Osteocyte (in vitro differentiated cells): ENCODE measurements around the gene JAK1. TPM values are rescaled to one million over a fixed set of nuclear protein-coding genes. Genes with fewer than 3 reads are reported as not detected.

Experiments used
- DNase-seq: peaks from one replicate; pipeline ENCODE4 v3.0.0; 2021; ENCODE audit warnings: mixed read lengths; ENCODE audit not compliant: unreplicated experiment; ENCODE audit errors: extremely low spot score
- H3K27ac Mint-ChIP-seq: one replicate; pipeline ENCODE4 v1.8.0; 2021; ENCODE audit warnings: mild to moderate bottlenecking, mixed read lengths; ENCODE audit not compliant: unreplicated experiment
- H3K27me3 Mint-ChIP-seq: one replicate; pipeline ENCODE4 v1.8.0; 2021; ENCODE audit warnings: mixed read lengths; ENCODE audit not compliant: unreplicated experiment
- H3K36me3 Mint-ChIP-seq: one replicate; pipeline ENCODE4 v1.8.0; 2021; ENCODE audit warnings: mixed read lengths; ENCODE audit not compliant: unreplicated experiment
- H3K4me1 Mint-ChIP-seq: one replicate; pipeline ENCODE4 v1.8.0; 2021; ENCODE audit warnings: mixed read lengths; ENCODE audit not compliant: unreplicated experiment
- H3K4me3 Mint-ChIP-seq: one replicate; pipeline ENCODE4 v1.8.0; 2021; ENCODE audit warnings: mild to moderate bottlenecking, moderate library complexity, mixed read lengths; ENCODE audit not compliant: unreplicated experiment
- H3K9me3 Mint-ChIP-seq: one replicate; pipeline ENCODE4 v1.8.0; 2021; ENCODE audit warnings: mixed read lengths; ENCODE audit not compliant: unreplicated experiment
- total RNA-seq: library from RNA; stranded (reverse); gene quantifications from 2 replicates; pipeline ENCODE4 v1.2.1, GENCODE V29; 2021
- TF ChIP-seq, protein P1 (sequence below): fragments of 200-600 bp; sonication (generic); IDR thresholded peaks from 2 replicates; pipeline ENCODE4 v1.5.0; 2021; ENCODE audit warnings: antibody characterized with exemption, mild to moderate bottlenecking, moderate library complexity

The JAK1 gene
- total RNA-seq, 1 donor from 2014 or later = 103 TPM

DNA sequence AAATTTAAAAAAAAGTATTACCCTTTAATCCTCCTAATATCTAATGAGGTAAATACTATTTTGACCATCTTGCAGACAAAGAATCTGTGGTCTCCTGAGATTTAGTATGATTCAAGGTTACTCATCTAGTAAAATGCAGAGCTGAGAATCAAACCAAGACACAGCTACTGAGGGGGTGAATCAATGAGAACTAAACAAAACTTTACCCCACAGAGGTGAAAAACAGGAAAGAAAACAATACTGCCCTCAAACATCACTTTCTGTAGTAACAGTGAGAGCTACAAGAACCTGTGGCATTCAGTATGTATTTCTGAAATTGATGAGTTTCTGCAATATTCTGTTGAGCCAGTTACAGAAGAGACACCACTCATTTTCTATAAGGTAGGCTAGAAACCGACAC, 85.1 kb downstream of the JAK1 start:
- DNase-seq = no peak
- no peaks in the 10 kb centered on the region for H3K4me1 Mint-ChIP-seq
- H3K27ac Mint-ChIP-seq = no peak overlapping the region
- H3K9me3 Mint-ChIP-seq = no peaks in the 10 kb centered on the region
- no peak overlapping the region for H3K4me3 Mint-ChIP-seq
- peaks cover 31% of the 10 kb centered on the region for H3K36me3 Mint-ChIP-seq
- TF ChIP-seq, protein P1, sequence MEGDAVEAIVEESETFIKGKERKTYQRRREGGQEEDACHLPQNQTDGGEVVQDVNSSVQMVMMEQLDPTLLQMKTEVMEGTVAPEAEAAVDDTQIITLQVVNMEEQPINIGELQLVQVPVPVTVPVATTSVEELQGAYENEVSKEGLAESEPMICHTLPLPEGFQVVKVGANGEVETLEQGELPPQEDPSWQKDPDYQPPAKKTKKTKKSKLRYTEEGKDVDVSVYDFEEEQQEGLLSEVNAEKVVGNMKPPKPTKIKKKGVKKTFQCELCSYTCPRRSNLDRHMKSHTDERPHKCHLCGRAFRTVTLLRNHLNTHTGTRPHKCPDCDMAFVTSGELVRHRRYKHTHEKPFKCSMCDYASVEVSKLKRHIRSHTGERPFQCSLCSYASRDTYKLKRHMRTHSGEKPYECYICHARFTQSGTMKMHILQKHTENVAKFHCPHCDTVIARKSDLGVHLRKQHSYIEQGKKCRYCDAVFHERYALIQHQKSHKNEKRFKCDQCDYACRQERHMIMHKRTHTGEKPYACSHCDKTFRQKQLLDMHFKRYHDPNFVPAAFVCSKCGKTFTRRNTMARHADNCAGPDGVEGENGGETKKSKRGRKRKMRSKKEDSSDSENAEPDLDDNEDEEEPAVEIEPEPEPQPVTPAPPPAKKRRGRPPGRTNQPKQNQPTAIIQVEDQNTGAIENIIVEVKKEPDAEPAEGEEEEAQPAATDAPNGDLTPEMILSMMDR = no peak
- no peaks in the 10 kb centered on the region for H3K27me3 Mint-ChIP-seq

DNA sequence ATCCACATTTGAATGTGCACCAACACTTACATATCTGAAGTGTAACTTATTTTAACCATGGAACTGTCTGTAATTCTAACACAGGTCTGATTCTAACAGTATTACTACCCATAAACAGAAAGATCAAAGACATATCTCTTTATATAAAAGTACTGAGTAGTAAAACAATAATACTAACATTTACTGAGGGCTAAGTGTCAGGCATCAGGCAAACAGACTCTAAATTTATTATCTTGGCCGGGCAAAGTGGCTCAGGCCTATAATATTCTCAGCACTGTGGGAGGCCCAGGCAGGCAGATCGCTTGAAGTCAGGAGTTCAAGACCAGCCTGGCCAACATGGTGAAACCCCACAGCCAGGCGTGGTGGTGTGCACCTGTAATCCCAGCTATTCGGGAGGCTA, 85.9 kb downstream of the JAK1 start:
- H3K9me3 Mint-ChIP-seq = no peaks in the 10 kb centered on the region
- no peak overlapping the region for H3K27ac Mint-ChIP-seq
- TF ChIP-seq, protein P1 = no peak
- no peak for DNase-seq
- no peak overlapping the region for H3K4me3 Mint-ChIP-seq
- H3K27me3 Mint-ChIP-seq = no peaks in the 10 kb centered on the region
- no peaks in the 10 kb centered on the region for H3K4me1 Mint-ChIP-seq
- H3K36me3 Mint-ChIP-seq = peaks cover 38% of the 10 kb centered on the region

DNA sequence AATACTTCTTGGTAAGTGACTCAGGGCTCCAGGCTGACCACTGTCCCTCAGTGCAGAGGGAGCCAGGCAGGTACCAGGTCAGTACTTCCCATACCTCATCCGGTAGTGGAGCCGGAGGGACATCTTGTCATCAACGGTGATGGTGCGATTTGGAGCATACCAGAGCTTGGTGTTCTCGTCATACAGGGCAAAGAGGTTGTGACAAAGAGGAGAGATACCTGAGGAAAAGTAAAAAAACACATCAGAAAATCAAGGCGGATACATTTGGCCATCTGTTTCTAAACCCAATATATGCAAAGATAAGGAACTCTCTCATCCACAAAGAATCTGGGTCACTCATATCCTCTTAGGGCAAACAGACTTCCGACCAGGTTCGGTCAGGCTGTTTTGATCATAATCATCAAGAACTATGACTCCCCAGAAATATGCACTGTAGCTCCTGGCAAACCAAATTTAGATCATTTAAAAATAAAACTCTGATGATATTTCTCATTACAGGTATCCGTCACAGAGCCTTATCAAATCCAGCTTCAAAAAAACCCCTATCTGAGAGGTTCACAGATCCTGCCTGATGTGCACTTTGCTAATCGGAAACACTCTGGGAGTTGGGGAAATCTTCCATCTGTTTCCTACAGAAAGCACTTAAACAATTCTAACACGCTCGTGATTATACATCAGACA, 87.3 kb downstream of the JAK1 start:
- H3K36me3 Mint-ChIP-seq = peaks cover 40% of the 10 kb centered on the region
- no peaks in the 10 kb centered on the region for H3K9me3 Mint-ChIP-seq
- H3K27ac Mint-ChIP-seq = no peak overlapping the region
- no peak overlapping the region for H3K4me3 Mint-ChIP-seq
- TF ChIP-seq, protein P1 = no peak
- H3K27me3 Mint-ChIP-seq = no peaks in the 10 kb centered on the region
- peak; percentile 32 for DNase-seq
- no peaks in the 10 kb centered on the region for H3K4me1 Mint-ChIP-seq

DNA sequence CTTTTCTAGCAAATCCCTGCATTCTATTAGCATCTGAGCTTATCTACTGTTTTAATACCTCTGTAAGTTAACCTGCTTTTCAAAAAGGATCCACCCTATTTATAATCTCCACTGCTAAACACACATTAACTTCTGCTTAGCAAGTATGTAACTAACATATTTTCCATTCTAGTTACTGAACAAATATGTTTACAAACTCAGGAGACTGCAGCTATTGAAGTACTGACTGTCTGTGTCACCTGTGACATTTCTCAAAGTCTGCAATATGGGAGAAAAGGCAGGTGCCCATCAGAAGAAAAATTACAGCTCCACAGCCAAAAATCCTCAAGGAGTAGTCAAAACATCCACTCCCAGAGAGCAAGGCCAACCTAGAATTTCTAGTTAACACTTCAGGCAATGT, 88.3 kb downstream of the JAK1 start:
- no peaks in the 10 kb centered on the region for H3K4me1 Mint-ChIP-seq
- no peak for DNase-seq
- no peaks in the 10 kb centered on the region for H3K9me3 Mint-ChIP-seq
- no peaks in the 10 kb centered on the region for H3K27me3 Mint-ChIP-seq
- TF ChIP-seq, protein P1 = no peak
- no peak overlapping the region for H3K4me3 Mint-ChIP-seq
- H3K27ac Mint-ChIP-seq = no peak overlapping the region
- H3K36me3 Mint-ChIP-seq = peaks cover 45% of the 10 kb centered on the region

DNA sequence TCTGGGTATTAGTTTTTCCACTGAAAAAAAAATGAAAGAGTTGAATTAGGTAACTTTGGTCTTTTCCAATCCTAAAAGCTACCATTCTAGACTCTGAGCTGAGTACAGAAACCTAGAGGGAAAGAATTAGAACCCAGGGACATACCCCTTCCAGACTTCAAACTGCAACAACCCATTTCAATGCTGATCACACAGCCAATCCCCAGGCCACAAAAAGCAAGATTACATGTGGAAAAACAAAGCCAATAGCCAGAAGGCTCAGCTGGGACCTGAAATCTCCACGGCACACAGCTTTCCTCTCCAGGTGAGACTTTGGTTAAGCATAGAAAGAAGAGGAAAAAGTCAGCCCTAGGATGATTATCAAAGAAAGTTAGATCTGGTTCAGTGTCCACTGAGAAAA, 88.8 kb downstream of the JAK1 start:
- H3K9me3 Mint-ChIP-seq = no peaks in the 10 kb centered on the region
- H3K4me3 Mint-ChIP-seq = no peak overlapping the region
- H3K27ac Mint-ChIP-seq = no peak overlapping the region
- H3K36me3 Mint-ChIP-seq = peaks cover 44% of the 10 kb centered on the region
- H3K4me1 Mint-ChIP-seq = no peaks in the 10 kb centered on the region
- H3K27me3 Mint-ChIP-seq = no peaks in the 10 kb centered on the region
- TF ChIP-seq, protein P1 = no peak
- no peak for DNase-seq
